ENCODE measurements around the gene RCHY1.
A peak's percentile ranks its signal among the peaks of the same experiment; 100 is the strongest.

DNA sequence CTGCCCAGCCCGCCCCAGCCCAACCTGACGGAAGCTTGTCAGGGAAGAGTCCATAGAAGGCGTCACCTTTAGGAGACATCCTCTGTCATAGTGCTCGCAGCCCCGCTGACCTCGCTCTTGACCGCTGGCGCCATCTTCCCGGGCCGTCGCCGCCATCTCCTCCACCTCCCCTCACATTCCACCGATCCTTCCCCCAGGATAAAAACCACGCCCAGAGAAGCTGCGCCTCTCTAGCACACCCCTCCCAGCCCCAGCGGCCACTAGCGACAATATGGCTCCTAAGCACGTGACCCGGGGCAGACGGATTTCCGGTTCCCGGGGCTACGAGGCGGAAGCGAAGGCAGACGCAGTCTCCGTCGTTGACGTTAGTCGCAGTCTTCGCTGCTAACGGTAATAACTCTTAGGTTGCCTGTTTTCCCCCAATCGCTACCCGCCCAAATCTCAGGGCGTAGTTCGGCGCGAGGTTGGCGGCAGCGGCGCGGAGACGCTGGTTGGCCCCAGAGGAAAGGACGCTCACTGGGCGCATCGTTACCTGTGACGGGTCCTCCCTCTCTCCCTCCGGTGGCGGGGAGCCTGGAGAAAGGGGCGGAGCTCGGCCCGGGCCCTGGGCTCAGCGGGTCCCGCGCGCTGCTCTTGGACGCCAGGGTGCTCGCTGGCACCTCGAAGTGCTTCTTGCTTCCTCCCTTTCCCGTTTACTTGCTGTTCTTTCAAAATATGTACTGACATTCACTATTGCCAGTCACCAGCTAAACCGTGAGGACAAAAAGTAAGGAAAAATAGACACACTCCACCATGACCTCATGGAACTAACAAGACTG lies at the start of gene RCHY1, which contains the start of gene THAP6:
- TF ChIP-seq POLR2AphosphoS5 (IDR thresholded peaks at IDR 0.05; ENCODE audit: low read depth, low read length) (peak; percentile 91), TCF7L2 (IDR thresholded peaks at IDR 0.05; ENCODE audit: low read depth, low read length) (no peak)
- TF ChIP-seq, protein P1, sequence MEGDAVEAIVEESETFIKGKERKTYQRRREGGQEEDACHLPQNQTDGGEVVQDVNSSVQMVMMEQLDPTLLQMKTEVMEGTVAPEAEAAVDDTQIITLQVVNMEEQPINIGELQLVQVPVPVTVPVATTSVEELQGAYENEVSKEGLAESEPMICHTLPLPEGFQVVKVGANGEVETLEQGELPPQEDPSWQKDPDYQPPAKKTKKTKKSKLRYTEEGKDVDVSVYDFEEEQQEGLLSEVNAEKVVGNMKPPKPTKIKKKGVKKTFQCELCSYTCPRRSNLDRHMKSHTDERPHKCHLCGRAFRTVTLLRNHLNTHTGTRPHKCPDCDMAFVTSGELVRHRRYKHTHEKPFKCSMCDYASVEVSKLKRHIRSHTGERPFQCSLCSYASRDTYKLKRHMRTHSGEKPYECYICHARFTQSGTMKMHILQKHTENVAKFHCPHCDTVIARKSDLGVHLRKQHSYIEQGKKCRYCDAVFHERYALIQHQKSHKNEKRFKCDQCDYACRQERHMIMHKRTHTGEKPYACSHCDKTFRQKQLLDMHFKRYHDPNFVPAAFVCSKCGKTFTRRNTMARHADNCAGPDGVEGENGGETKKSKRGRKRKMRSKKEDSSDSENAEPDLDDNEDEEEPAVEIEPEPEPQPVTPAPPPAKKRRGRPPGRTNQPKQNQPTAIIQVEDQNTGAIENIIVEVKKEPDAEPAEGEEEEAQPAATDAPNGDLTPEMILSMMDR (IDR thresholded peaks at IDR 0.05): no peak
- TF ChIP-seq, protein P2, sequence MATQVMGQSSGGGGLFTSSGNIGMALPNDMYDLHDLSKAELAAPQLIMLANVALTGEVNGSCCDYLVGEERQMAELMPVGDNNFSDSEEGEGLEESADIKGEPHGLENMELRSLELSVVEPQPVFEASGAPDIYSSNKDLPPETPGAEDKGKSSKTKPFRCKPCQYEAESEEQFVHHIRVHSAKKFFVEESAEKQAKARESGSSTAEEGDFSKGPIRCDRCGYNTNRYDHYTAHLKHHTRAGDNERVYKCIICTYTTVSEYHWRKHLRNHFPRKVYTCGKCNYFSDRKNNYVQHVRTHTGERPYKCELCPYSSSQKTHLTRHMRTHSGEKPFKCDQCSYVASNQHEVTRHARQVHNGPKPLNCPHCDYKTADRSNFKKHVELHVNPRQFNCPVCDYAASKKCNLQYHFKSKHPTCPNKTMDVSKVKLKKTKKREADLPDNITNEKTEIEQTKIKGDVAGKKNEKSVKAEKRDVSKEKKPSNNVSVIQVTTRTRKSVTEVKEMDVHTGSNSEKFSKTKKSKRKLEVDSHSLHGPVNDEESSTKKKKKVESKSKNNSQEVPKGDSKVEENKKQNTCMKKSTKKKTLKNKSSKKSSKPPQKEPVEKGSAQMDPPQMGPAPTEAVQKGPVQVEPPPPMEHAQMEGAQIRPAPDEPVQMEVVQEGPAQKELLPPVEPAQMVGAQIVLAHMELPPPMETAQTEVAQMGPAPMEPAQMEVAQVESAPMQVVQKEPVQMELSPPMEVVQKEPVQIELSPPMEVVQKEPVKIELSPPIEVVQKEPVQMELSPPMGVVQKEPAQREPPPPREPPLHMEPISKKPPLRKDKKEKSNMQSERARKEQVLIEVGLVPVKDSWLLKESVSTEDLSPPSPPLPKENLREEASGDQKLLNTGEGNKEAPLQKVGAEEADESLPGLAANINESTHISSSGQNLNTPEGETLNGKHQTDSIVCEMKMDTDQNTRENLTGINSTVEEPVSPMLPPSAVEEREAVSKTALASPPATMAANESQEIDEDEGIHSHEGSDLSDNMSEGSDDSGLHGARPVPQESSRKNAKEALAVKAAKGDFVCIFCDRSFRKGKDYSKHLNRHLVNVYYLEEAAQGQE (IDR thresholded peaks at IDR 0.05; ENCODE audit: insufficient read depth in 1 of 2, low read depth in 2 of 2, low read length in 1 of 2): no peak

All from Panc1 (cell line).